Activated CD4-positive, CD25-positive, alpha-beta regulatory T cell treated with anti-CD3 and anti-CD28 coated beads, Interleukin-2, amount 50 U/mL, for 72 hours (primary cell): ENCODE data around the gene SNX10.
A peak's percentile ranks its signal among the peaks of the same experiment; 100 is the strongest.

ENCODE experiments used
- DNase-seq: peaks from one replicate; pipeline ENCODE4 v3.0.0; 2021

The SNX10 gene

DNA sequence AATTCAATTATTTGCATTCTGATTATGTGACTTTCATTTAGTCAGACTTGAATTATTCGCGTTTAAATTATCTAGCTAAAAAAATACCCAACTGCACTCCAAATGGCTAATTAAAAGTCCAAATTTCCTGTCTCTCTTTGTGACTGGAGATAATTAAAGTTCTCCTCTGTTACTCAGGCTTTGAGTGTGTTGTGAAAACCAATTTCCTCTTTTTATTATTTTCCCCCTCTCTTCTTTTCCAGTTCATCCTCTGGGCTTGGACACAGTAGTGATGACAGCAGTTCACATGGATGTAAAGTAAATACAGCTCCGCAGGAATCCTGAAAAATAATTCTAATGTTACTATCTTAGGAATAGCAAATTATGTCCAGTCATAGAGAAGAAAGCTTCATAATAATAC, 80.6 kb downstream of the SNX10 start:
- no peak for DNase-seq

DNA sequence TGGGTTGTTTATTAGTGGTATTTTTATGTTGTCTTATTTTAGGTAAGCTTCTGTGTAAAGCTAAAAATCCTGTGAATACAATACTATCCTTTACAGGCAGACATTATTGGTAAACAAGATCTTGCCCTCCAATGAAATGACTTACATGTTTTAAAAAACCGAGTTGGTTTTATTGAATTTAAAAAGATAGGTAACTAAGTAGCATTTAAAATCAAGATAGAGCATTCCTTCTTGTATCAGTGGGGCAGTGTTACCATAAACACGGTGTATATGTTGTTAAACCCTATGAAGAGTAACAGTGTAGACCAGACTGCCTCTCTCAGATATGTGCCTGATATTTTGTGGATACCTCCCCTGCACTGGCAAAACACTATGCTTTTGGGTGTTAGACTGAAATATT, 81.0 kb downstream of the SNX10 start:
- DNase-seq = no peak

DNA sequence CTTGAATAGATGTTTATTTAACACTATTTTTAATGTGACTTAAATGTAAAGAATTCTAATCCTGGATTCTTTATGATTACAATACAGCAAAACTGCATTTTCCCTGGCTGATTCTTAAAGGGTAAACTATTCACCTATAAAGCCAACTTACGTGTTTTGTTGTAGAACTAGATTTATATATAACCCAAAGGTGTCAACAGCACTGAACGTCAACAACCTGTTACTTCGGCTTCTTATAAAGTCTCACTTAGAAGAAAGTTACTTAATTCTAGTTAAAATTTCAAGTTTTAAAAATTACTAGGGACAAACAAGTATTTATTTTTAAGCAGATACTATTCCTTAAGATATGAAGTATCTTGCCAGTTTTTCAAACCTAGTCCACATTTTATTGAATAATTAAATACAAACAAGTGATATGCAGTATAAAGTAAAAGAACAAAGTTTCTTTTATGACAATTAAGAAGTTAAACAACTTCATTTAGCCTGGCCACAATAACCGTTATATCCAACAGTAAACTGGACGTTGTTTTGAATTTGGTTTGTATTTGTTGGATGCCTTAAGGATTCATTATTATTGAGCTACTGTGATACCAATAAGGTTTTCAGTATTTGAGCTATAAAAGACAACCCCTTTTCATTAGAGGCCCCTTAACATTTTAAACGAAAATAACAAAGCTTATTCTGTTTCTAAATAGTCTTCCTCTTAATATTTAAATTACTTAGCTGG, 83.1 kb downstream of the SNX10 start:
- no peak for DNase-seq

DNA sequence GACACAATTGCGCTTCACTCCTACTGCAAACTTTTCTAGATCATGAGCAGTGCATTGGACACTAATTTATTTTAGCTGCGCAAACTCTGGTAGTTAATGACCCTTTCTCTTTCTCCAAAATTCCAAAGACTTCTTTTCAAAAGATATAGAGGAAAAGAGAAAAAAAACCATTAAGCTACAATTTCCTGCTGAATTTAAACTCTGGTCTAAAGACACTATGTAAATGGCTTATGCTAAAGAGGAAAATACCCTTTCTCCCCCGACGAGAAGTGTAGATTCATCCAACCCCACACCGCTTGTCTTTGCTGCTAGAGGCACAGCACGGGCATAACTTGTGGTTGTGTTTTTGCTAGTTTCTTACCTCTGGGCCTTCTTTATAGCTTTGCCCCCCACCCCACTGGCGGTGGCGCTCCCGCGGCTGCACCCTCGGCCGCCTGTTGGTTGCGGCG, 84.1 kb downstream of the SNX10 start:
- DNase-seq = no peak

DNA sequence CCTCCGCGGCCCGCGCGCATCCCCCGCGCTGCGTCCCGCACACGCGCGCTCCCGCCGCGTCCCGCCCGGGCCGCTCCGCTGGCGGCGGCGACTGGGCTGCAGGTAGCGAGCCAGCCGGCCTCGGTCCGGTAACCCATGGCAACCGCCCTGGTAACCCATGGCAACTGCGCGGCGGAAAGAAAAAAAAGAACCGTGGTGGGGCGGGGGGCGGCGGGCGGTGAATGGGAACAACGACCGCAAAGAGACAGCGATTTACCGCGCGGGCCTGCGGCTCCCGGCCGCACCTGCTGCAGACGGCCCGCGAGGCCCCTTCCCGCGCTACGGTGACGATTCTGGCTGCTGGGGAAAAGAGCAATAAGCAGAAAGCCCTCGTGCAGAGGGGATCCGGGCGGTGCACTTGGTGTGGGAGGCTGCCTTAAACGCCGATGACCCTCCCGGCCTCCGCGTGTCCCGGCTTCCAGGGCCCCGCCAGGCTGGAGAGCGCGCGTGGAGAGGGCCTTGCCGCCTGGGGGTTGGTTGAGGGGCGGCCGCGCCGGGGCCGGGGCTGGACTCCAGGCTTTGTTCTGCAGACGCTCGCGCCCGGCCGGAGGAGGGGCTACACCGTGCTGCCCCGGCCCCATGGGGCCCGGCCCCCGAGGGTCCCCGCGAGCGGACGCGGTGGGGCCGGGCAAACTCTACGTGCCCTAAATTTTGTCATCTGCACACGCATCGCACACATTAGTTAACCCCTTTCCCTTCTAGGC, 84.7 kb downstream of the SNX10 start:
- peak; percentile 47 for DNase-seq

DNA sequence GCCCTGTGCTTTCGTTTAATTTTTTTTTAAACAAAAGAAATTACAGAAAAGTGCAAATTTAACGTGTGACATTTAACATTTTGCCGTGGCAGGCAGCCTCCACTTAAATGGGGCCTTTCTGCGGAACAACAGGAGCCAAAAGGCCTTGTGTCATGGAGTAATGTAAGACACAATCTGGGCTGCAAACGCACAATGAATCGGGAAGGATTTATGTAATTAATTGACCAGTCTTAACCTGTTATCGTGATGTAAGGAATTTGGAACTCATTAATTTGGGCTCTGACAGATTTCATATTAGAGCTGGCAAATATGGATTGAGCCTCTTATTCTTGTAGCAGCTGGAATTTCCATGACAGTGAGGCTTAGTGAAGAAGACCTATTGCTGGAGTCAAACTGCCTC, 86.4 kb downstream of the SNX10 start:
- no peak for DNase-seq

DNA sequence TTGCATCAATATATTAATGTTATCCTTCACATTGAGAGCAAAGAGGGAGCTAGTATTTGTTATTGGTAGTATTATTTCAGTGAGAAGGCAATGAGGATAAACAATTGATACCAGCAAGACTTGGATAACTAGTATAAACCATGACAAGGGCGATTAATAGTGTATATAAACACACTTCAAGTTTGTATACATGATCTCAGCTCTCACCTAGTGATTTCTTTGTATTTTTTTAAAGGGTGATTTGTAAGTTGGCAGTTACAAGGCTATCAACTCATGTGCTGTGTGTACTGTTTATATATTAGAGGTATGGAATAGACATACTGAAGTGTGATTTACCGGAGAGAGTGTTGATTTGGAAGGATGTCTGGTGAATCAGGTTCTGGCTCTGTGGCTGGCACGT, 88.0 kb downstream of the SNX10 start:
- DNase-seq = no peak

DNA sequence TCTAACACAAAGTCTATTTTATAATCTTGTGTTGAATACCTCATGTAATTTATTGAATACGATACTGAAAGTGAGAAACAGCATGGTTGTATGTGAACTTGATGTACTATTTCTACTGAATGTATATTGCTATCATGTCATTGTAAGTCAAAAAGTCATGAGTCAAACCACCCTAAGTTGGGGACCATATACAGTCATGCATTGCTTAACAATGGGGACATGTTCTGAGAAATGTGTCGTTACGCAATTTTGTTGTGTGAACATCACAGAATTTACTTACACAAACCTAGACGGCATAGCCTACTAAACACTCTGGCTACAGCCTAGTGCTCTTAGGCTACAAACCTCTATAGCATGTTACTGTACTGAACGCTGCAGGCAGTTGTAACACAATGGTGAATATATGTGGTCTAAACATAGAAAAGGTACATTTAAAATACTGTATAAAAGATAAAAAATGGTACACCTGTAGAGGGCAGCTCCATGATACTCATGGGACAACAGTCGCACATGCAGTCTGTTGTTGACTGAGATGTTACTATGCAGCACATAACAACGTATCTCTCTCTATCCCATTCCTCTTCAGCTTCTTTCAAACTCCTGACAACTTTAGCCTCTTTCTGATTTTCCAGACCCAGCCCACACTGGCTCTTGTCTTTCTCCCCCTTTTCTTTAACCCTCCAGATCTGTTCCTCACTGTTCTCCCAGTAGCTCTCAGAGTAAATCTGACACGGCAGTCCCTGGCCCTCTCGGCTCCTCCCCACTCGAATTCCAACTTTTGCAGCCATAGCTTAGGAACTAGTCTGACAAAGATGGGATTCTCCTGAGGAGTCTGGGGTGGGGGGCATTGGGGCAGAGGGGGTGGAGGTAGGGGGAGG, 90.1 kb downstream of the SNX10 start:
- no peak for DNase-seq

DNA sequence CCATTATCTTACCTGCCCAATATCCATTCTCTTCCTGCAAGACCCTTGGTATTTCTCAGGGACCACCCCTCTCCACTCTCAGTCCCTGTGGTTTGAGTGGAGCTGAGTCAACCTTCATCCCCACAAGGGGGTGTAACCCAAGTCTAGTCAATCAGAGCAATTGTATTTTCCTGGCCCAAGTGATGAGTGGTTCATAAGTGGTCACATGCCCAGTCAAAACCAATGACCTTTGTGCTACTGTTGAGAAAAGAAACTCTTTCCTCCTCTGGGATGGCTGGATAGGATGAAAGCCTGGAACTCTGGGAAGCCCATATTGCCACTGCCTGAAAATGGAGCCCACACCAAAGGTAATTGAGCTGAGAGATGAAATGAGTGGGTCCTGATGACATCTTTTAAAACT, 93.6 kb downstream of the SNX10 start:
- DNase-seq = no peak

DNA sequence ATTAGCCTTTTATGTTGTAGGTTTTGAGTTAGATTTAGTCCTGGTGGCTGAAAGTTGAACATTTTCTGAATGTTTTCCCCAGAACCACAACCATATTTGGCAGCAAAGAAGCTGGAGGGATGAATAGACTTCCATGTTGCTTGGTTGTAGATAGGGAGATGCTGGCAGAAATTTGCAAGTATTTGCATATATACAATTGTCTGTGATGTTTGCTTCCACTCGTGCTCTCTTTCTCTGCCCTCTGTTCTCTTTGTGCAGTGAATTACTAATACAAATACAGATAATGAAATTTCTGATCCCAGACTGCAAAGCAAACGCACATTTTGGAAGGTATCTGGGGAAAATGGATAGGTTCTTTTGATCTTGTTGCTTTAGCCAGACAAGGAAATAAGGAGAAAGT, 96.1 kb downstream of the SNX10 start:
- DNase-seq = no peak

DNA sequence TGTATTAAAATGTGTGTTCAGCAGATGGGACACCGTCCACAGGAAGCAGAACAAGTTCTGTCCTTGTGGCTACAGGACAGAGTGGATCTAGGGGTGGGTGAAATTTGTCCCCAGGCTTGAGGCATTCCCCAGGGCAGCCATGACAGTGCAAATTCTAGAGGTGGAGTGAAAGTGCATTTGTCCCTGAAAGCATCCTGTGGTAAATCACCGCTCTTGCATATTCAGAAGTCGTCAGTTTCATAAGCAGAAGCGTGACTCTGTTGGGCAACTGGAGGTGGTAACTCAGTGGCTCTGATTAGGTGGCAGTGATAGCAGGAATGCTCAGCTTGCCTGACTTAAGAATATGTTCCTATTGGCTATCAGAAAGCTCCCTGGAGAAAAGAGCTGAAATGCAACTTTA, 96.6 kb downstream of the SNX10 start:
- no peak for DNase-seq

DNA sequence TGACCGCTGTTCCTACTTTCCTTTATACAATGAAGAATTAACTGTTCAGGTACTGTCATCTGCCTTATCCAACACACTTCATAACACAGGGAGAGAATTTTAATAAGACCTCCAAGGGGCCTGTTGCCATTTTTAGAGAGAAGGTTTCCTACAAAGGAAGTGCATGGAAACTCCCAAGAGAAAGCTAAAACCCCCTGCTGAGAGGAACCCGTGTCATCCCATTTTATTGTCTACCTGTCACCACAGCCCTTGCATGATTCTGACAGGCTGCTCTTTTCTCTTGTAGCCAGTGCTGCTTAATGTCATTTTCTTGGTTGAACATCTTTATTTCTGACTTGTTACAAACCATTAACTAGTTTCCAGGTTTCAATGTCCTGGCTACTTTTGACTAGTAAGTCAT, 98.4 kb downstream of the SNX10 start:
- DNase-seq = no peak

DNA sequence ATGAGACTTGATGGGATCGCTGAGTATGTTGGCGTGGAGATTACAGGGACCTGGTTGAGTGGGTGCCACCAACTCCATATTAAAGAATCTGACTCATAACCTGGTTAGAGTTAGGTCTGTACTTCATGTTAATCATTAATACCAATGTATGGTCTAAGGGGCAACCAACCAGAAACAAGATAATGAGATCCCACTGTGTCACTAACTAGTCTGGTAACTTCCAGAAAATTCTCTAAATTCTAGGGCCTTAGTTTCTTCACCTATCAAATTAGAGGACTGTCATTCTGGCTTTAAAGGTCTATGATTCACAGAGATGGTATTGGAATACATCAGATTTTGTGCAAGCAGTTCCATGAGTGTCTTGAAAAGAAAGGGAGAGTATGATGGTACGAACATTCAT, 102.2 kb downstream of the SNX10 start:
- no peak for DNase-seq

DNA sequence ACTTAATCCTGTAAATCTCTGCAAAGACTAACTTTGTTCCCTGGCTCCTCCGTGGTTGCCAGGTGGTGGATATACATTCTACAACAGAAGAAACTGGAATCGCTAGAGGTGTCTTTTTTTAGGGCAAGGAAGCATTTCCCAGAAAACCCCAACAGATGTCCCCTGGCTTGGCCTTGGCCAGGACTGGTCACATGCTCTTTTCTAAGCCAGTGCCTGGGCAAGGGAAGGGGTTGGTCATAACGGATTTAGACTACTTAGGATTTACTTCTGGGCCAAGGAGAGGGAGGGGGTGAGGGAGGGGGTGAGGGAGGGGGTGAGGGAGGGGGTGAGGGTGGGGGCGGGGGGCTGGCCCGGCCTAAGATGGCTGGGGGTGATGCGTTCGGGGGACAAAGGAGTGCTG, 105.7 kb downstream of the SNX10 start:
- DNase-seq = no peak

DNA sequence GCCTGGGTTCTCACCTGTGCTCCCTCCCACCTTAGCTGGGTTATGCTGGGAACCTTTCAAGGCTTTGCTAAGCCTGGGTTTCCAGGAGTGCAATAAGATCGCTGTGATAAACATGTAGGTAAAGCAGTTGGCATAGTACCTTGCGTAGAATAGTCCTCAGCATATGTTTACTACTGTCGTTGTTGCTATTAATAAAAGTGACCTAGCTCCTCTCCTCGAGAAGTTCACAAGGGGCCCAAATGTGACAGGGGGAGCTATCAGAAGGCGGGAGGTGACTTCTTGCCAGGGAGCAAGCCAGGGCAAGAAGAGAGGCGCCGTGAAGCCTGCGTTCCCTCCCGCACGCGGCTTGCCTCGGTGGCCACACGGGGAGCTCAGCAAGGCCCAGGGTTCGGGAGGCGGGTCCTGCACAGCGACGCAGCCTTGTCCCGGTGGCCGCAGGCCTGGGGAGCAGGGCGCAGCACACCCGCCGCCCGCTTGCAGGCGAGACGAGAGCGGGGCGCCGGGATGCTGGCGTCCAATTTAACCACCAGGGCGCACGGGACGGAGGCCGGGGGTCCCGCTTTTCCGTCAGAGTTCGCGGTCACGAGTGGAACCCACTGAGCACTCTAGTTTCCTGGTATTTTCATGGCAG, 106.2 kb downstream of the SNX10 start:
- DNase-seq = no peak

DNA sequence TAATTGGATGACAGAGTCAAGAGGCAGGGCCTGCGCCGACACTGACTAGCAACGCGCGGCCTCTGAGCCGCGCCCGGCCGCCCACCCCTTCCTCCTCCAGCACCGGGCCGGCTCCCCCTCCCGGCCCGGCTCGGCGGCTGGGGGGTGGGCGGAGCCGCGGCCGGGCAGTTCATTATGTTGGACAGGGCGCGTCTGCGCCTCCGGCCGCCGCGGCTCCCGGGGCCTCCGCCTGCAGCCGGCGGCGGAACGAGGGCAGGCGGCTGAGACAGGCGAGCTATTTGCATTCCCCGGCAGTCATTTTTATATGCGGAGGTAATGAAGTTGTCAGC, 106.7 kb downstream of the SNX10 start:
- DNase-seq = no peak

DNA sequence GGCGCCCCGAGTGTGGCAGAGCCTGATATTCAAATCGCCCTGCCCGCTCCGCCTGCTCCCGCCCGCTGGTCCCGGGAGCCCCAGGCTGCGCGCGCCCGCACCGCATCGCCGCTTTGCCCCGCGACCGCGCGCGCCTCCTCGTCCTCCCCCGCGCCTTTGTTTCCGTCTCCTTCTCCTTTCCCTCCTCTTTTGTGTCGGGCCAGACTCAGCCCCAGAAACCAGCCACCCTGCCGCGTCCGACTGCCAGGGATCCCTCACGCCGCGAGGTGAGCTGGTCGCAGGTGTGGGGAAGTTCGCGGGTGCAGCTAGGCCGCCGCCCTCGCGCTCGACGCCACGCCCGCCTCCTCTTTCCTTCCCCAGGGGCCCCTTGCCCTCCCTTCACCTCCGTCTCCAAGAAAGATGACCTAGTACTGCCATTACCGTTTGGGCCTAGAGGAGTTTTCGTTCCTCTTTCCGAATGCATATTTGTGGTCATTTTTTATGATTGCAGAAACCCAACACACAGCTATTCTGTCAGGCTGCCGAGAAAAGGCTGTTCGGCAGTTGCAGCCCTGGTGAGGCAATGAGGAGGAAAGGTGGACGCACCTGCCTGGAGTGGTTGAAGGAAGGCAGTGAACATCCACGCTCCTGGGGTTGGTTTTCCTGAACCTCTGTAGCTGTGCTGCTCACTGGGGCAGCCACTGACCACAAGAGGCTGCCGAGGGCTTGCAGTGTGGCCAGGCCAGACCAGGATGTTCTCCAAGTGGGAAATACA, 107.3 kb downstream of the SNX10 start:
- DNase-seq = peak; percentile 38

DNA sequence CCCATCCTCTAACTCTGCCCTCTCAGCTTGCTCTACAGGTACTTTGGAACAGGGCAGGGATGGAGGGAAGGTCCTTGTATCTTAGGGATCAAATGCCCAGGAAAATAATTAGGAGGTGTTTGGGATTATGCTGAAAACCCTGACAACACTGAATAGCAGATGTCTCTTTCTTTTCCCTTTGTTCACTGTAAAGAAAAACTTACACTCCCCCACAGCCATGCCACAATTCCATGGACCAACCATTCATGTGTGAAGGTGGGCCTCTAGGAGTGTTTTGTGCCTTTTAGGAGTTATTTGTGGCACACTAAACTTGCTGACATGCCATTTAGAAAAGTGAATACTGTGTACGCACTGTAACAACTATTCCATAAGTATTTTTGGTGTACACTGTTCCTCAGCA, 108.1 kb downstream of the SNX10 start:
- no peak for DNase-seq

DNA sequence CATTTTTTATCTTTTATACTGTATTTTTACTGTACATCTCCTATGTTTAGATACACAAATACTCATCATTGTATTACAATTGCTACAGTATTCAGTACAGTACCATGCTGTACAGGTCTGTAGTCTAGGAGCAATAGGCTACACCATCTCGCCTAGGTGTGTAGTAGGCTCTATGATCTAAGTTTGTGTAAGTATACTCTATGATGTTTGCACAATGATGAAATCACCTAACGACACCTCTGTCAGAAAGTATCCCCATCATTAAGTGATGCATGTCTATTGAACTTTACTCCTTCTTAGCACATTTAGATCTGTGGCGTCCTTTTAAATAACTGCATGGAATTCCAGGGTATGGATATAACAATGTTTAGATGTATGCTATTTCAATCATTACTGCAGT, 112.0 kb downstream of the SNX10 start:
- DNase-seq = no peak

DNA sequence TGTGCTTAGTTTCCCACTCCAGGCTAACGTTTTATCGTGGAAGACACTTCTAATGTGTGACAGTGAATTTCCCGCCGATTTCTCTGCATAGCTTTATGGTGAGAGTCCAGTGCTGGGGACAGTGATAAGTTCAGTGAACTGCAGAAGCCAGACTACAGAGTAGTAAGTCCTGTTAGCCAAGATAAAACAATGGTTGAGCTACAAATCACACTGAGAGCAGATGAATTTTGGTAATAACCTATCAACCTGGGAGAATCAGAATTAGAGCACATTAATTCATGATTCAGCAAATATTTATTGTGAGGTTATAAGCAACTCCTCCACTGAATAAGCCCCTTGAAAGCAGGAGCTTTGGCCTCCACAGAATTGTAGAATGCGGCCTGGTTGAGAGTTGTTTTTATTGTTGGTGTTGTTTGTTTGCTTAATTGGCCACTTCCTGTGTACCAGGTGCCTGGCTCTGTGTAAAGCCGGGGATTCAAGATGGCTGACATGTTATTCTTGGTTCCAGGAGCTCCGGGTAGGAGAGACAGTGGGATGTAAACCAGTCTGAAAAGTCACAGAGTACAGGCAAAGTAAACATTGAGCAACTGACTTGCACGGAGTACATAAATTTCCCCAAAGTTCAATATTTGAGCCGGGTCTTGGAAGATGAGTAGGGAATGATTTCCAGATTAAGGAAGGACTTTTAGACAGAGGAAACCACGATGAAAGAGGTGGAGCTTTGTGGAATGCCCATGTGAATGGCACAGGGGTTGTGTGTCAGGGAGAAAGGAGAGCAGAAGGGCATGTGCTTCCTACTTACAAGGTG, 112.7 kb downstream of the SNX10 start:
- no peak for DNase-seq

DNA sequence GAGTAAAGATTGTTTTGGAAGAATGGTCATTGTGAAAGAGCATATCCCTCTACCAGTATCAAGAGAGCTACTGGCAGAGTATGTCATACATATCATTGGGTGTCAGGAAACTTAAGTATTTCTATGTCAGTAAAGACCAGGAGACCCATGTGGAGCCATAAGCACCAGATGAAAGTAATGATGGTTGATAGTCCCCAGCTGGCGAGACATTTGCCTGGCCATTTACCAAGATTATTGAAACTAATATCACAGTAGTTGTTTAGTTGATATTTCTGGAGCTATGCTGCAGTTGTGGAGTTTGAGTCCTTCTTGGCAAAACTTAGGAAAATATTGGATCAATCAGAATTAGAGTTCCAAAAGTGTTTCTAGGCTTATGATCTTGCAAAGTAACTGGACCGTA, 114.8 kb downstream of the SNX10 start:
- DNase-seq = no peak
